ENCODE results near the gene CBFA2T3.

- TF ChIP-seq POLR2AphosphoS5 (IDR thresholded peaks at IDR 0.05; ENCODE audit: borderline replicate concordance, low read depth, low read length) (no peak), EZH2 (IDR thresholded peaks at IDR 0.05) (no peak)
Observed at GRCh38 chr16:89013111-89013510, 36.1 kb upstream of the CBFA2T3 start.
